ENCODE results near the gene CTSO.

The CTSO gene

GRCh38 chr4:155953151-155954117 is at the start of gene CTSO:
CTSO (minus strand) TSS chr4:155953866; CDS start chr4:155953847, 19 bp downstream.
- peak; percentile 53 for DNase-seq

- DNase-seq, result no peak
These were observed 46.8 kb upstream of the CTSO start for GRCh38 chr4:156000491-156000890.

- DNase-seq, result no peak
These were observed 46.1 kb upstream of the CTSO start for GRCh38 chr4:155999725-156000124.

GRCh38 chr4:155995069-155995468 is 41.4 kb upstream of the CTSO start:
- DNase-seq, result no peak

GRCh38 chr4:155984106-155984797 is 30.6 kb upstream of the CTSO start:
- no peak for DNase-seq

- DNase-seq, result no peak
These were observed 29.2 kb upstream of the CTSO start for GRCh38 chr4:155982736-155983385.

GRCh38 chr4:155978810-155979209 is 25.1 kb upstream of the CTSO start:
- no peak for DNase-seq

- DNase-seq, result no peak
These were observed 21.8 kb upstream of the CTSO start for GRCh38 chr4:155975511-155975910.

GRCh38 chr4:155974996-155975395 is 21.3 kb upstream of the CTSO start:
- no peak for DNase-seq

- DNase-seq, result no peak
These were observed 20.7 kb upstream of the CTSO start for GRCh38 chr4:155974476-155974749.

- DNase-seq, result no peak
These were observed 20.2 kb upstream of the CTSO start for GRCh38 chr4:155973639-155974475.

- DNase-seq, result no peak
These were observed 18.4 kb upstream of the CTSO start for GRCh38 chr4:155972098-155972497.

GRCh38 chr4:155966731-155967395 is 13.2 kb upstream of the CTSO start:
- DNase-seq, result no peak

GRCh38 chr4:155966171-155966570 is 12.5 kb upstream of the CTSO start:
- DNase-seq, result no peak

GRCh38 chr4:155964016-155964891 is 10.6 kb upstream of the CTSO start:
- no peak for DNase-seq

GRCh38 chr4:155962767-155963166 is 9.1 kb upstream of the CTSO start:
- DNase-seq, result no peak

GRCh38 chr4:155961575-155961974 is 7.9 kb upstream of the CTSO start:
- DNase-seq, result no peak

GRCh38 chr4:155960522-155960921 is 6.9 kb upstream of the CTSO start:
- no peak for DNase-seq

GRCh38 chr4:155959417-155959816 is 5.8 kb upstream of the CTSO start:
- no peak for DNase-seq

- DNase-seq, result no peak
These were observed 2.8 kb upstream of the CTSO start for GRCh38 chr4:155956461-155956860.

GRCh38 chr4:155954939-155955338 is 1.3 kb upstream of the CTSO start:
- DNase-seq, result no peak
